MCF 10A (cell line): ENCODE data around the gene DIDO1. TPM values are rescaled to one million over a fixed set of nuclear protein-coding genes. Genes with fewer than 3 reads are reported as not detected.
A peak's percentile ranks its signal among the peaks of the same experiment; 100 is the strongest.

ENCODE experiments used
- BruUV-seq: library from RNA; stranded (reverse); fragments of 400-500 nt; replicated peaks from 2 replicates; lab custom pipeline; 2021; lab: Mats Ljungman, UMichigan
- CTCF ChIA-PET: fragments of 300-600 bp; sonication (Branson Sonifier 250); formaldehyde crosslinking; extraction: SDS; loops from one replicate; lab custom pipeline; 2021; ENCODE audit warnings: antibody characterized with exemption, inconsistent platforms; lab: Yijun Ruan, JAX
- POLR2A ChIA-PET: fragments of 300-600, 350-650 bp; sonication (Branson Sonifier 250); formaldehyde crosslinking; extraction: SDS; loops from one replicate; lab custom pipeline; 2020; ENCODE audit warnings: antibody characterized with exemption, inconsistent platforms; lab: Yijun Ruan, JAX
- DNase-seq: peaks from one replicate; pipeline ENCODE4 v3.0.0-alpha.2; 2018; ENCODE audit not compliant: unreplicated experiment
- H3K27ac Mint-ChIP-seq: one replicate; pipeline ENCODE4 v1.8.0; 2022; ENCODE audit warnings: mild to moderate bottlenecking, low read depth, mixed read lengths; ENCODE audit not compliant: unreplicated experiment
- H3K27me3 Mint-ChIP-seq: one replicate; pipeline ENCODE4 v1.8.0; 2022; ENCODE audit warnings: mixed read lengths; ENCODE audit not compliant: insufficient read depth, unreplicated experiment
- H3K36me3 Mint-ChIP-seq: one replicate; pipeline ENCODE4 v1.8.0; 2022; ENCODE audit warnings: mild to moderate bottlenecking, moderate library complexity, mixed read lengths; ENCODE audit not compliant: insufficient read depth, unreplicated experiment
- H3K4me1 Mint-ChIP-seq: one replicate; pipeline ENCODE4 v1.8.0; 2022; ENCODE audit warnings: mixed read lengths; ENCODE audit not compliant: insufficient read depth, unreplicated experiment
- H3K4me3 Mint-ChIP-seq: one replicate; pipeline ENCODE4 v1.8.0; 2022; ENCODE audit warnings: mild to moderate bottlenecking, moderate library complexity, mixed read lengths; ENCODE audit not compliant: unreplicated experiment
- H3K9me3 Mint-ChIP-seq: one replicate; pipeline ENCODE4 v1.8.0; 2022; ENCODE audit warnings: mixed read lengths; ENCODE audit not compliant: unreplicated experiment
- CTCF ChIP-seq: fragments of 200-600 bp; IDR thresholded peaks from one replicate; pipeline ENCODE4 v1.8.0; 2022; ENCODE audit warnings: antibody characterized with exemption, mild to moderate bottlenecking; ENCODE audit not compliant: unreplicated experiment
- intact Hi-C: fragments of 100-400 bp; cut with micrococcal nuclease; formaldehyde crosslinking; loops from 2 replicates; pipeline ENCODE4 v1.14.1; 2022
- total RNA-seq: library from RNA; stranded (reverse); gene quantifications from 2 replicates; pipeline ENCODE4 v1.2.3, GENCODE V29; 2022

Gene DIDO1
- total RNA-seq, 1 experiment from 2014 or later: 36.8 TPM

- TF ChIP-seq CTCF: no peak
- ChIA-PET POLR2A (no interaction called here), CTCF (interaction anchor here (0.6 to 5.3 kb wide), 3 partner anchors 9 to 102 kb away, joined by 3 to 54 read pairs (median 5); no protein-coding TSS in a partner anchor)
- Mint-ChIP-seq H3K27me3 (no peaks in the 10 kb centered on the region), H3K4me1 (peaks cover 6% of the 10 kb centered on the region), H3K9me3 (no peaks in the 10 kb centered on the region), H3K4me3 (no peak overlapping the region), H3K36me3 (peaks cover 89% of the 10 kb centered on the region), H3K27ac (peak overlapping the region; percentile 44)
- no TSS peak for BruUV-seq
- intact Hi-C loops: no loop called here
- DNase-seq: no peak
Observed at GRCh38 chr20:62910217-62910766, 16.0 kb downstream of the DIDO1 start.

DNA sequence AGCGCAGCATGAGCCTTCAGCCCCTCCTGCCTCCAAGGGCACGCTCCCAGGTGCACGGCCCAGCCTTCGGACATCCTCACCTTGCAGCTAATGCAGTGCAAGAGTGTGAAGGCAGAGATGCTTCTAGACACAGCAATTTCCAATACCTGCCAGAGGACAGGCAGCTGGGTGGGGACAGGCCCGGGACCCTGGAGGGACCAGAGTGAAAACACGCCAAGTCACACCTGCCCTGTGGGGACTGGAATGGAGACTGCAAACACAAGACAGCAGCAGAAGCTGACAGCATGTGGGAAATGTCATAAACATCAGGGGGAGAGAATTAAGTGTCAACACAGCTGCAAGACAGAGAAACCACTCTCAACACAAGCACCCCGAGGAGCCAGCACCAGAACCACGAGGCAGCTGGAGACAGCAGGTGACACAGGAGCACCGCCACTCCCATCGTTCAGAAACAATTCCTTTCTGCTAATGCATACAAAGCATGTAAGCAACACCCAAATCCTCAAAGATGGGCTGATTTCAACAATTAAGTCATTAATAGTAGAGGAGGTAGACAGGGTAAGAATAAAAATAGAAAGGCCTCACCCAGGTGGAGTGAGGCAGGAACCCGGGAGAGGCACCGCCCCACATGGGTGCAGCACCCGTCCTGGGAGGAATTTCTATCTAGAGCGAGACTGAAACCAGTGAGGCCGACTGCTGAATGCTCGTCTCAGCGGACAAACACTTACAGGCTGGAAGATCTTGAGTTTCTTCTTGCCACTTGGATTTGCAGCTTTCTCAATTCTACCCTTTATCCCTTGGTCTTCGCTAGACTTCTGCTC lies 17.1 kb downstream of the DIDO1 start:
- H3K4me3 Mint-ChIP-seq: no peak overlapping the region
- ChIA-PET POLR2A (no interaction called here), CTCF (interaction anchor here (0.6 to 2.3 kb wide), 9 partner anchors 7 to 100 kb away, joined by 3 to 25 read pairs (median 4); partner anchors contain the start of gene DIDO1)
- peak overlapping the region; percentile 44 for H3K27ac Mint-ChIP-seq
- no peaks in the 10 kb centered on the region for H3K9me3 Mint-ChIP-seq
- no peaks in the 10 kb centered on the region for H3K27me3 Mint-ChIP-seq
- H3K36me3 Mint-ChIP-seq: peaks cover 94% of the 10 kb centered on the region
- TF ChIP-seq CTCF: no peak
- no TSS peak for BruUV-seq
- H3K4me1 Mint-ChIP-seq: no peaks in the 10 kb centered on the region
- DNase-seq: no peak
- intact Hi-C loops: no loop called here

DNA sequence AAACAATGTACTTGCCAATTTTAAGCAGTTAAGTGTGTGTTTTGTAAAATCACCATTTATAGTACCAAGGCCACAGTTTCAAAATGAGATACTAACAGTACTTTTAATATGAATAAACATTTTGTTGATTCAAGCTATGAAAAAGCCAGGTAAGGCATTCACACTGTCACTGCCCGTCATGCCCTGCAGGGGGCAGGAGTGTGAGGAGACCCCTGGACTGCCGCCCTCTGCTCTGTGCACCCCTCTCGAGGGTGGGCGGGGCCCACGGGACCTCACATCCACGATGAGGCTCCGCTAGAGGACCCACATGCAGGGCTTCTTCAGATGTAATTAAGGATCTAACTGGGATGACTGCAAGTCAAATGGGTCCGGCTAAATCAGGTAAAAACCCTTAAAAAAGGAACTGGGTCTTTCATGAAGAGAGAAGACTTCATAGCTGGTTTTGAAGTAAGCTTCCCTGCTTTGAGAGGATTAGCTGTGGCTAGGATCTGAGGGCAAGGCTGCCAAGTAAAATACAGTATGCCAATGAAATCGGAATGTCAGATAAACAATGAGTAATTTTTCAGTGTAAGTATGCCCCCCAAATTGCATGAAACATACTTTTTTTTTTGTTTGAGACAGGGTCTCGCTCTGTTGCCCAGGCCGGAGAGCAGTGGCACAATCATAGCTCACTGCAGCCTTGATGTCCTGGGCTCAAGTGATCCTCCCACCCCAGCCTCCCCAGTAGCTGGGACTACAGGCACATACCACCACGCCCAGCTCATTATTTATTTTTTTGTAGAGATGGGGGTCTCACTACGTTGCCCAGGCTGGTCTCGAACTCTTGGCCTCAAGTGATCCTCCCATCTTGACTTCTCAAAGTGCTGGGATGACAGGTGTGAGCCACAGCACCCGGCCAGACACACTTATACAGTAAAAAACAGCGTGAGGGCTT lies 18.7 kb downstream of the DIDO1 start:
- intact Hi-C loops: no loop called here
- CTCF ChIA-PET: interaction anchor here (0.7 to 2.3 kb wide), 13 partner anchors 7 to 269 kb away, joined by 3 to 25 read pairs (median 5); no protein-coding TSS in a partner anchor
- DNase-seq: no peak
- POLR2A ChIA-PET: interaction anchor here (0.7 to 1.7 kb wide), 4 partner anchors 9 to 40 kb away, joined by 3 to 5 read pairs (median 5); no protein-coding TSS in a partner anchor
- no peak overlapping the region for H3K27ac Mint-ChIP-seq
- H3K4me1 Mint-ChIP-seq: no peaks in the 10 kb centered on the region
- no peaks in the 10 kb centered on the region for H3K27me3 Mint-ChIP-seq
- H3K4me3 Mint-ChIP-seq: no peak overlapping the region
- peak; percentile 64 for TF ChIP-seq CTCF
- BruUV-seq: no TSS peak
- peaks cover 97% of the 10 kb centered on the region for H3K36me3 Mint-ChIP-seq
- H3K9me3 Mint-ChIP-seq: no peaks in the 10 kb centered on the region
